Ishikawa (cell line): ENCODE data around the gene NTSR1.

ENCODE experiments used
- CEBPB ChIP-seq: IDR thresholded peaks from 2 replicates; pipeline ENCODE4 v1.6.1; 2012
- CREB1 ChIP-seq: IDR thresholded peaks from 2 replicates; pipeline ENCODE4 v1.6.1; 2012; ENCODE audit warnings: low read depth
- EGR1 ChIP-seq: IDR thresholded peaks from 2 replicates; pipeline ENCODE4 v1.6.1; 2012
- EP300 ChIP-seq: IDR thresholded peaks from 2 replicates; pipeline ENCODE4 v1.6.1; 2012; ENCODE audit warnings: borderline replicate concordance
- FOXM1 ChIP-seq: IDR thresholded peaks from 2 replicates; pipeline ENCODE4 v1.6.1; 2012; ENCODE audit warnings: low read depth, borderline replicate concordance
- NFIC ChIP-seq: IDR thresholded peaks from 2 replicates; pipeline ENCODE4 v1.6.1; 2012
- RAD21 ChIP-seq: IDR thresholded peaks from 2 replicates; pipeline ENCODE4 v1.6.1; 2012; ENCODE audit warnings: low read depth
- TAF1 ChIP-seq: IDR thresholded peaks from 2 replicates; pipeline ENCODE4 v1.6.1; 2012; ENCODE audit warnings: low read depth, mild to moderate bottlenecking
- TCF12 ChIP-seq: IDR thresholded peaks from 2 replicates; pipeline ENCODE4 v1.6.1; 2012; ENCODE audit warnings: low read depth
- TEAD4 ChIP-seq: IDR thresholded peaks from 2 replicates; pipeline ENCODE4 v1.6.1; 2012
- YY1 ChIP-seq: IDR thresholded peaks from 2 replicates; pipeline ENCODE4 v1.6.1; 2012; ENCODE audit warnings: low read depth
- ZBTB7A ChIP-seq: IDR thresholded peaks from 2 replicates; pipeline ENCODE4 v1.6.1; 2012; ENCODE audit warnings: low read depth
- TF ChIP-seq, protein P1 (sequence below): IDR thresholded peaks from 2 replicates; pipeline ENCODE4 v1.6.1; 2012
- TF ChIP-seq, protein P2 (sequence below): IDR thresholded peaks from 2 replicates; pipeline ENCODE4 v1.6.1; 2012
- TF ChIP-seq, protein P3 (sequence below): IDR thresholded peaks from 2 replicates; pipeline ENCODE4 v1.6.1; 2012; ENCODE audit warnings: low read depth, mild to moderate bottlenecking

Gene NTSR1

DNA sequence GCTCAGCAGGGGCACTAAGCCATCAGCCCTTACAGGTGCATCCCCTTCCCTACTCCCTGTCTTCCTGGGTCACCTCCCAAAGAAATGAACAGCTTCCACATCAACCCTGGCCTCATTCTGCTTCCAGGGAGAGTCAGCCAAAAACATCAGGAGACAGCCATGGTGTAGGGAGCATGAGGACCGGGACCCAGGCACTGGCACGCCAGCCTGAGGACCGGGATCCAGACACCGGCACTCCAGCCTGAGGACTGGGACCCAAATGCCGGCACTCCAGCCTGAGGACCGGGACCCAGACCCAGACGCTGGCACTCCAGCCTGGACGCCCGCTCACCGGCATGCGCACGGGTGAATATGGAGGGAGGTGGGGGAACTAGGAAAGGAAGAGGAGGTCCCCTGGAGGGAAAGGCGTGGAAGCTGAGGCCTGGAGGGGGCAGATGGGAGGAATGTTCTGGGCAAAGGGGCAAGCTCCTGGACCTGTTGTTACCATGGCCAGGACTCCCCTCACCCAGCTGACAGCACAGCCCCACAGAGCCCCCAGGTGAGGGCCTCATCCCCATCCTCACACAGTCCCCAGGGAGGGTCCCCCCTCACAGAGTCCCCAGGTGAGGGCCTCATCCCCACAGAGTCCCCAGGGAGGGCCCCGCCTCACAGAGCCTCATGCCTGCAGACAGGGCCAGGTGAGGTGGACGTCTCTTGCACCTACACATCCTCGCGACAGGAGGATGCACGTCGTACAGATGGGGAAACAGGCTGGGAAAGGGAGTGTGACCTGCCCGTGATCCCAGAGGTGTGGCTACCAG is 61.7 kb downstream of the NTSR1 start:
- TF ChIP-seq, protein P1, sequence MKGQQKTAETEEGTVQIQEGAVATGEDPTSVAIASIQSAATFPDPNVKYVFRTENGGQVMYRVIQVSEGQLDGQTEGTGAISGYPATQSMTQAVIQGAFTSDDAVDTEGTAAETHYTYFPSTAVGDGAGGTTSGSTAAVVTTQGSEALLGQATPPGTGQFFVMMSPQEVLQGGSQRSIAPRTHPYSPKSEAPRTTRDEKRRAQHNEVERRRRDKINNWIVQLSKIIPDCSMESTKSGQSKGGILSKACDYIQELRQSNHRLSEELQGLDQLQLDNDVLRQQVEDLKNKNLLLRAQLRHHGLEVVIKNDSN = no peak
- TF ChIP-seq ZBTB7A (no peak), CEBPB (no peak), CREB1 (no peak), TCF12 (no peak), YY1 (no peak), FOXM1 (no peak), TAF1 (no peak), EGR1 (no peak), NFIC (no peak)
- TF ChIP-seq, protein P2, sequence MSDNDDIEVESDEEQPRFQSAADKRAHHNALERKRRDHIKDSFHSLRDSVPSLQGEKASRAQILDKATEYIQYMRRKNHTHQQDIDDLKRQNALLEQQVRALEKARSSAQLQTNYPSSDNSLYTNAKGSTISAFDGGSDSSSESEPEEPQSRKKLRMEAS = no peak

DNA sequence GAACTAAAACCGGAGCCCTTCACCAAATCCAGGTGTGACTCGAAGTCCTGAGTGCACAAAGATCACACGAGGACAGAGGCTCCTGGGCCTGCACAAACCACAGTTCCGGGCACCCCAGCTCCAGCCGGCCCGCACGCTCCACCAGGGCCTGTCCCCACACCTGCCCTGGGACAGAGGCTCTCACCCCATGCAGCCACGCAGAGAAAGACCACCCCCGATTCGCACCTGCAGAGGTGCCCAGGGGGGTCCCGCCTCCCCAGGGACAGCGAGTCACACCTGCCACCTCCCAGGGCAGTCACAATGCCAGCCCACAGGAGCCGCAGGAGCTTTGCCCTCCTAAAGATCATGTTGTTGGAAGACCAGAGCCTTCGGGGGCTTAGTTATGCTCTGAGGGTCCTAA is 62.3 kb downstream of the NTSR1 start:
- TF ChIP-seq RAD21 (no peak), EP300 (no peak), TAF1 (no peak), TEAD4 (no peak), ZBTB7A (no peak), YY1 (no peak)
- TF ChIP-seq, protein P2 = no peak
- TF ChIP-seq, protein P3, sequence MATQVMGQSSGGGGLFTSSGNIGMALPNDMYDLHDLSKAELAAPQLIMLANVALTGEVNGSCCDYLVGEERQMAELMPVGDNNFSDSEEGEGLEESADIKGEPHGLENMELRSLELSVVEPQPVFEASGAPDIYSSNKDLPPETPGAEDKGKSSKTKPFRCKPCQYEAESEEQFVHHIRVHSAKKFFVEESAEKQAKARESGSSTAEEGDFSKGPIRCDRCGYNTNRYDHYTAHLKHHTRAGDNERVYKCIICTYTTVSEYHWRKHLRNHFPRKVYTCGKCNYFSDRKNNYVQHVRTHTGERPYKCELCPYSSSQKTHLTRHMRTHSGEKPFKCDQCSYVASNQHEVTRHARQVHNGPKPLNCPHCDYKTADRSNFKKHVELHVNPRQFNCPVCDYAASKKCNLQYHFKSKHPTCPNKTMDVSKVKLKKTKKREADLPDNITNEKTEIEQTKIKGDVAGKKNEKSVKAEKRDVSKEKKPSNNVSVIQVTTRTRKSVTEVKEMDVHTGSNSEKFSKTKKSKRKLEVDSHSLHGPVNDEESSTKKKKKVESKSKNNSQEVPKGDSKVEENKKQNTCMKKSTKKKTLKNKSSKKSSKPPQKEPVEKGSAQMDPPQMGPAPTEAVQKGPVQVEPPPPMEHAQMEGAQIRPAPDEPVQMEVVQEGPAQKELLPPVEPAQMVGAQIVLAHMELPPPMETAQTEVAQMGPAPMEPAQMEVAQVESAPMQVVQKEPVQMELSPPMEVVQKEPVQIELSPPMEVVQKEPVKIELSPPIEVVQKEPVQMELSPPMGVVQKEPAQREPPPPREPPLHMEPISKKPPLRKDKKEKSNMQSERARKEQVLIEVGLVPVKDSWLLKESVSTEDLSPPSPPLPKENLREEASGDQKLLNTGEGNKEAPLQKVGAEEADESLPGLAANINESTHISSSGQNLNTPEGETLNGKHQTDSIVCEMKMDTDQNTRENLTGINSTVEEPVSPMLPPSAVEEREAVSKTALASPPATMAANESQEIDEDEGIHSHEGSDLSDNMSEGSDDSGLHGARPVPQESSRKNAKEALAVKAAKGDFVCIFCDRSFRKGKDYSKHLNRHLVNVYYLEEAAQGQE = no peak
- TF ChIP-seq, protein P1 = no peak

DNA sequence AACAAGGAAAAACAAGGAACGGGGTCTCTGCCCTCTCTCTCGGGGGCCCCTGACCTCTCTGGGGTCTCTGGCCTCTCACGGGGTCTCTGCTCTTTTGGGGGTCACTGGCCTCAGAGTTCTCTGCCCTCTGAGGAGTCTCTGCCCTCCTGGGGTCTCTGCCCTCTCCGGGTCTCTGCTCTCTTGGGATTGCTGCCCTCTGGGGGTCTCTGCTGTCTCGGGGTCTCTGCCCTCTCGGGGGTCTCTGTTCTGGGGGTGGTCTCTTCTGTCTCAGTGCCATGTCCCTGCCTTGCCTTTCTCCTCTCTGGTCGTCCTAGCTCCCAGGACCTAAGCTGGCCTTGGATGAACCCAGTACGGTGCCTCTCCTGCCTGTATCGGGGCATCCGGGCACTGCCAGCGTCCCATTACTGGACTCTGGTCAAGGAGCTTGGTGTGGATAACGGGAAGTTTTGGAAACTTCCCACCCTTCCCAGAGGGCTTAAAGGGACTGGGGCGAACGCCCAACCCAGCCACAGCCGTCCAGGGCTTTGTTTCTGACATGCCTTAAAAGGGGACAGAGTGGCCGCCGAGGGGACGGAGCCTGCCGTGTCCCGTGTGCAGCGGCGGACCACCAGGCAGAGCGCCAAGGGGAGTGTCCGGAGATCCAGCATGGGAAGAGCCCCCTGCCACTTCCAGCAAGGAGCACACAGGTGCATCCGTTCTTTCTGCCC is 62.9 kb downstream of the NTSR1 start:
- no peak for TF ChIP-seq FOXM1
- no peak for TF ChIP-seq NFIC
- no peak for TF ChIP-seq TCF12
- TF ChIP-seq, protein P3 = no peak
- no peak for TF ChIP-seq CREB1
- no peak for TF ChIP-seq YY1
- TF ChIP-seq, protein P2 = no peak
- no peak for TF ChIP-seq EP300
- no peak for TF ChIP-seq CEBPB
- TF ChIP-seq TAF1 = no peak
- TF ChIP-seq TEAD4 = no peak
- TF ChIP-seq, protein P1 = no peak
- no peak for TF ChIP-seq EGR1
- no peak for TF ChIP-seq ZBTB7A

DNA sequence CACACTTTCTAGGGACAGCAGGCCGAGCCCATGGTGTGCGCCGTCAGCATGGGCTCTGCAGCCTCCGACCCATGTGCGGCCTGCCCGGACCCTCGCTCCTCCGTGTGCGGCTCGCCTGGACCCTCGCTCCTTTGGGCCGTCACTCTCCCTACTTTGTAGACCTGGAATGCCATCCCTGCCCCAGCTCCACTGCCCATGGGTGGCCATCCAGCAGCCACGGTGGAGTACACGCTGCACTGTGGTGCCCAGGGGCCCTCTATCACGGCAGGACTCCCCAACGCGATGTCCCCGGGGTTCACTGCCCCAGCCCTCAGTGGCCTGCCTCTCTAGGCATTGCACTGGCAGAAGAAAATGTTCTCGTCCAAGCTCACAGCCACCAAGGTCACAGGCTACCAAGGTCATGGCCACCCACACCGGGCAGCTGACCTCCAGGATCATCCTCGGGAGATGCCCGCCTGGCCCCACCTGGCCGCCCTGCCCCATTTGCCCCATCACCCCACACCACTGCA is 63.5 kb downstream of the NTSR1 start:
- TF ChIP-seq EGR1 (no peak), TAF1 (no peak), YY1 (no peak), RAD21 (no peak), CREB1 (no peak), FOXM1 (no peak)
- TF ChIP-seq, protein P1 = no peak

DNA sequence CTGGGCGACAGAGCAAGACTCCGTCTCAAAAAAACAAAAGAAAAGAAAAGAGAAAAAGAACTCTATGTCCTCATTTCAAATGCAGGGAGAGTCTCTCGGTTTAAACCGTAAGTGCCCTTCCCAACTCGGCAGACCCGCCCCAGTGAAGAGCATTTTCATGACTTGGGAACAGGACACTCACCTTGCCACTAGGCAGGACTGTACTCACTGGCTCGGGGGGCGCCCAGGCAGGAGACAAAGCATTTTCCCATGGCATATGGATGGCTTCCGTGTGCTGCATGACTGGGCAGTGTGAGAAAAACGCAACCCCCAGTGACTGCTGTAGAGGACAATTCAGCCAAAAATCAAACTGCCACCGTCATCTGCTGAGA is 64.0 kb downstream of the NTSR1 start:
- no peak for TF ChIP-seq FOXM1
- no peak for TF ChIP-seq CEBPB
- TF ChIP-seq EGR1 = no peak
